Posterior vena cava (tissue), 2 donors: ENCODE measurements around the gene DNAJB7. TPM values are rescaled to one million over a fixed set of nuclear protein-coding genes. Genes with fewer than 3 reads are reported as not detected.
"Not testable (repeated sequence)": the region's sequence is repeated elsewhere in the genome, so short reads cannot be mapped to it uniquely, and the experiment has no call there.

ENCODE experiments used
- DNase-seq: peaks from one replicate; pipeline ENCODE4 v3.0.0-alpha.2; 2020; ENCODE audit warnings: low spot score
- intact Hi-C, 2 donors: fragments of 100-400 bp; cut with DNase I; formaldehyde crosslinking; loops; one replicate each; pipeline versions ENCODE4 v1.14.1 to v1.14.2; 2022 to 2023
- long read RNA-seq, 2 donors: library from polyadenylated mRNA; unstranded; transcript quantifications; one replicate each; pipeline ENCODE4 v2.0.0, GENCODE V29; 2020 to 2021
- total RNA-seq, 2 donors: library from RNA; stranded (reverse); fragmentation: NEBNext Ultra II Directional; extraction: Animal tissue kit (Norgen Biotek cat#: 25700); gene quantifications; one replicate each; pipeline ENCODE4 v1.2.1, GENCODE V29; 2021
- donor health status: DM: yes; HTN: yes; CAD: no.
- donor health status: DM: yes; HTN: yes; CAD: no.

Gene DNAJB7
- not detected for total RNA-seq
- long read RNA-seq, donor 1, partial matches to known transcripts, result 0 of 2 reads
- long read RNA-seq, donor 1, other reads (novel, unspliced or antisense), result 0 of 2 reads
- long read RNA-seq, donor 2, partial matches to known transcripts, result 0 of 2 reads
- long read RNA-seq, donor 2, other reads (novel, unspliced or antisense), result 0 of 2 reads

GRCh38 chr22:40862013-40862412 lies at the start of gene DNAJB7:
Gene DNAJB7, minus strand, starts transcription at chr22:40862113. Its CDS starts 119 bp downstream, at chr22:40861994.
- no peak for DNase-seq
- intact Hi-C loops, result no loop called here

DNA sequence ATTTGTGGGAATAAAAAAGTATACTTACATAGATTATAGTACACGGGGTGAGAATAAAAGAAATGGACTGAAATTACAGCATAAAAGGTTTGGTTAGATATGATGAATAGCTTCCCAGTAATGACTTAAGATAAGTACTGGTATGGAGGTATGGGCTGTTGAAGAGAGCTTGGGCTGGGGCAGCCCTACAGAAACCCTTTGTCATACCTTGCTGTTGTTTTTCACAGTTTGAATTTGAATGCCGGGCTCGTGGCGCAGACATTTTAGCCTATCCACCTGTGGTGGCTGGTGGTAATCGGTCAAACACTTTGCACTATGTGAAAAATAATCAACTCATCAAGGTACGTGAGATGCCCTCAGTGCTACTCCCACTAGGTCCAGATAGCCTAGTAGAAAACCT lies 47.0 kb upstream of the DNAJB7 start:
- intact Hi-C loops, result loop anchor here in 1 of 2 donors (5.0 kb wide), 1 partner anchor 228 kb away; no protein-coding TSS in a partner anchor
- no peak for DNase-seq

GRCh38 chr22:40904101-40904500 lies 42.2 kb upstream of the DNAJB7 start:
- intact Hi-C loops, result no loop called here
- DNase-seq, result no peak

DNA sequence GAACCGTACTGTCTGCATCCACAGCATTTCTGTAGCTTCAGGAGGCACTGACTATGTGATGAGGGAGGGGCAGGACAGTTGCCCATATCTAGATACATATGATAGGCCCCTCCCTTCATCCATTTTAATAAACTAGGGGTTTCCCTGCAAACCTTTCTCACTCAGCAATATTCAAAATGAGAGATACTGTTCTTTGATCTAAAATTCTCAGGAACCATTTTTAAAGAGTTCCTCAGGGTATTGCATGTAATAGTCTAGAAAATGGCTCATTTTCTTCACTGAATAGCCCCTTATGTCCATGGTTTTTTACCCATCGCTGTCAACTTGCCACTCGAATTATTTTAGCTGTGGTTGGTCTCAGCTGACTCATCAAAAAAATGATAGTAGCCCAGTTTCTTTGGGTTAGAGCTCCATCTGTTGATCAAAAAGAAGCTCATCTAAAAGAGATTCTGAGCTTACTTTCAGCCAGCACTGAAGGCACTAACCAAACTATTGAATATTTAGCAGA lies 37.0 kb upstream of the DNAJB7 start:
- DNase-seq, result no peak
- intact Hi-C loops, result loop anchor here in 1 of 2 donors (10.0 kb wide), 1 partner anchor 876 kb away; no protein-coding TSS in a partner anchor

- DNase-seq, result no peak
- intact Hi-C loops, result loop anchor here in 1 of 2 donors (10.0 kb wide), 1 partner anchor 880 kb away; no protein-coding TSS in a partner anchor
Measured at GRCh38 chr22:40894417-40894816, 32.5 kb upstream of the DNAJB7 start.

DNA sequence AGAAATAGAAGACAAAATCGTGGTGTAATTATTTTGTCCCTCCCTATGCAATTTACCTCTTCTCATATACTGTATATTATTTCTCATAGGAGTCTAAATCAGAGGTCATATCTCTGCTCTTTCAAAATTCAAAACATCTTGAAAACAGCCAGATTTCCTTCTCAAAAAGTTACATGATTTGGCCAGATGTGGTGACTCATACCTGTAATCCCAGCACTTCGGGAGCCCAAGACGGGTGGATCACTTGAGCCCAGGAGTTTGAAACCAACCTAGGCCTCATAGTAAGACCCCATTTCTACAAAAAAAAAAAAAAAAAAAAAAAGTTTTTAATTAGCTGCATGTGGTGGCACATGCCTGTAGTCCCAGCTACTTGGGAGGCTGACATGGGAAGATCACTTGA lies 29.0 kb upstream of the DNAJB7 start:
- intact Hi-C loops, result loop anchor here in 1 of 2 donors (10.0 kb wide), 1 partner anchor 884 kb away; no protein-coding TSS in a partner anchor

DNA sequence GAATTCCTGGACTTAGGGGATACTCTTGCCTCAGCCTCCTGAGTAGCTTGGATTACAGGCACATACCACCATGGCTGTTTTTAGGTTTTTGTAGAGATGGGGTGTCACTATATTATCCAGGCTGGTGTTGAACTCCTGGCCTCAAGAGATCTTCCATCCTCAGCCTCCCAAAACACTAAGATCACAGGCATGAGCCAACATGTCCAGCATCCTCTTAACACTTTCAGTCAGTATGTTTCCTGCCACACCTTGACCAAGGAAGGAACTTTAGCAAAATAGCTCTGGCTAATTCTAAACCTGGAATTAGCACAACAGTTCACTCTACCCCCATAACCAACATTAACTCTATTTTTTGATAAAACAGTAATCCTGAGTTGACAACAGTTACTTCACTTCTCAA lies 27.2 kb upstream of the DNAJB7 start:
- intact Hi-C loops, result no loop called here
- no peak for DNase-seq

More for the DNA sequence above, 29.0 kb upstream of the DNAJB7 start:
- no peak for DNase-seq

DNA sequence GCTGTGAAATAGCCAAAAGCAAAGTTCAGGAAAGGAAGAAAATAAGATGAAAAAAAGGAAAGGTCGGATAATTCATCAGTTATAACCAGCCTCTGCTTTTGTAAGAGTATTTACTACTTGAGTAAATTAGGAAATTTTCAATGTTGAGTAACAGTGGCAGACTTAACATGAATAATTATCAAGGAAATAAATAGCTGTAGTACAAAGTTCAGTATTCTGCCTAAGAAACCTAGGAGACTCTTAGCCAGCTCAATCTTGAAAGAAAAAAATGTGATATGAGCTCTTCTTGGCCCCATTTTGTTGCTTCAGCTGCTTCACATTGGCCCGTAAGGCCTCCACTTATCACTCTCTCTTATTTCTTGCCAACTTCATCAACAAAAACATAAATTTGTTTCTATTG lies 17.0 kb upstream of the DNAJB7 start:
- no peak for DNase-seq
- intact Hi-C loops, result no loop called here

- no peak for DNase-seq
- intact Hi-C loops, result no loop called here
Measured at GRCh38 chr22:40877488-40877887, 15.6 kb upstream of the DNAJB7 start.

GRCh38 chr22:40876907-40877306 lies 15.0 kb upstream of the DNAJB7 start:
- intact Hi-C loops, result no loop called here
- no peak for DNase-seq

GRCh38 chr22:40875111-40875510 lies 13.2 kb upstream of the DNAJB7 start:
- intact Hi-C loops, result no loop called here
- DNase-seq, result no peak

- intact Hi-C loops, result no loop called here
- DNase-seq, result no peak
Measured at GRCh38 chr22:40874016-40874415, 12.1 kb upstream of the DNAJB7 start.

DNA sequence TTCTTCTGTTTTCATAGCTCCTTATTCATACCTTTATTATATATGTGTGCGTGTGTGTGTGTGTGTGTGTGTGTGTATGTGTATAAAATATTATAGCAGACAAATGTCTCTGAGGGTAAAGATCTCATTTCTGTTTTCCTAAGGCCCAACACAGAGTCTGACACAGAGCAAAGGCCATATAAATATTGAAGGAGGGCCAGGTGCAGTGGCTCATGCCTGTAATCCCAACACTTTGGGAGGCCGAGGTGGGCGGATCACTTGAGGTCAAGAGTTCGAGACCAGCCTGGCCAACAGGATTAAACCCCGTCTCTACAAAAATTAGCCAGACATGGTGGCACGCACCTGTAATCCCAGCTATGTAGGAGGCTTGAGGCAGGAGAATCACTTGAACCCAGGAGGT lies 6.5 kb upstream of the DNAJB7 start:
- DNase-seq, intact Hi-C loops: not testable (repeated sequence)

DNA sequence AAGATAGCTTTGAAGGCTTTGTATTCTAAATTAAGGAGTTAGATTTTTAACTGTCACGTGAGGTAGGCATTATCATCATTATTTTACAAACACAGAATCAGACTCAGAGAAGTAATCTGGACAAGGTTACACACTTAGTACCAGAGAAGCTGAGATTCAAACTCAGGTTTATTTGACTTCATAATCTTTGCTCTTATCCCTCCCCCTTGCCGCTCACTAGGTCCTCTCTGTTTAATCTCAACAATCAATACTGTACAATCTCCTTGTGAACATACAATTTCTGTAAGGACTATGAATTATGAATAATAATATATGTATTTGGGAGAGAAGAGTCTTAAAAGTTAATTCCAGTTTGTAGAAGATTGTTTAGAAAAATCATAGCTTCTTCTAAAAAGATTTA lies 5.2 kb upstream of the DNAJB7 start:
- intact Hi-C loops, result no loop called here
- DNase-seq, result no peak

DNA sequence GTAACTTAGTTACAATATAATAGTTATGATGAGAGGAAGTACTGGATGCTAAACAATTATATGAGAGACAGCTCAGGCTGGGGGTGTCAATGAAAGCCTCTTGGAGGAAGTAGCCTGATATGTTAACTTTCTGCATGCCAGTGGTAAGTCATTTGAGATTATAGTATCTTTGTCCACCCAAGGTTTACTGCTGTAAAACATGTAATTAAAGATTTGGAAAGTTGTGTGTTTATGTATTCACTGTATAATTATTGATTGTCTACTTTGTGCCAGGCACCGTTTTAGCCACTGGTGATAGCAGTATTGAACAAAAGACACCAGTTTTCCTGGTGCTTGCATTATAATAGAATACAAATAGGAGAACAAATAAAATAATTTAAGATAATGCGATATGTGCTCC lies 624 bp upstream of the DNAJB7 start:
- no peak for DNase-seq
- intact Hi-C loops, result no loop called here

DNA sequence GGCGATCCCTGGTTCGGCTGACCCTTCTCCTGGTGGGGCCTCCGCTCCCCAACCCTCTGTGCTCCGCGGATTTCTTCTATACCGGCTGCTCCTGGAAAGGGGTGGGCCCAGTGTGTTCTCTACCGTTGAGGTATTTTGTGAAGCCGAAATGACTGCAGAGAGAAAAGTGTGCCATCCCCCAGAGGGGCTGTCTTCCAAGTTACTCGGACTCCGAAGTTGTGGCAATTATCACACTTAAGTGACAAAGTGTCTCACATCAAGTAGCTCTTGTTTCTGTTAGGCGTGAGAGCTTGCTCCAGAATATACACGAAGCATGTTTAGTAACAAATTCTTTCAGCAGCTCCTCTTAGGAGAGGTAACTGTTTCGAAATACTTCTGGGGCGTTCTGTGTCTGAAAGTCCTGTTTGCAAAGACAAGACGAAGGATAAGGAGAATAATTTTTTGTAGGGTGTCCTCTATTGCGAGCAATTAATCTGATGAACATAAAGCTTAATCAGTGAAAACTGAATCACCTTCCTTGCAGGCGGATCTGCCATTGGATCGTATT lies 4.5 kb downstream of the DNAJB7 start:
- intact Hi-C loops, result no loop called here
- DNase-seq, result no peak

DNA sequence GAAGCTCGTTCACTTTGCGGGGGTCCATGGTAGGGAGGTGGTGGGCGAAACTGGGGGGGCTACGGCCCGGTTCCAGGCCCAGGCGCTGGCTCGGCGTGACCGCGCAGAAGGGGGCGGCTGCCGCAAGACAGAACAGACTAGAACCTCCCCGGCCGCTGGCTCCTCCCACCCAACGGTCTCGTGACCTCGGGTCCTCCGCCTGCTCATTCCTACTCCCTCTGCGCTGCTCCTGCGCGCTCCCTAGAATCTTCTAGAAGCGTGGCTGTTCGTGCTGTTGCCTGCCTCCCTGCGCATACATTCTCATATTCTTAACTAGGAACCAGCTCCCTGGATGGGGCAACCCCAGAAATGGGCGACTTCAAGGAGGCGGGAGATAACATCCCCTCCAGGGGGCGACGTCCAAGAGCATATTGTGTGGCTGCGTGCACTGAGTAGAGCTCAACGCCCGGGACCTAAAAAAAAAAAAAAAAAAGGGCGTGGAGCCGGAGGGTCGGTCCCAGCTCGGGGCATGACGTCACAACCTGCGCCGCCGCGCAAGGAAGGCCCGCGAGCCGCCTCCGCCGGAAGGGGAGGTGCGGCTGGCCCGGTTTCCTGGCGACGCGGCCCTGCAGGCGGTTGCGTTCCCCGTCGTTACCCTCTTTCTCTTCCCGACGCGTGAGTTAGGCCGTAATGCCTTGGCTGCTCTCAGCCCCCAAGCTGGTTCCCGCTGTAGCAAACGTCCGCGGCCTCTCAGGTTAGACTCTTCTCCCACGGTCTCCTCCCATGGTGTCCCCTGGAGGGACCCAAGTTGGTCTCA lies 5.2 kb downstream of the DNAJB7 start, which contains the start of the genes ST13 and XPNPEP3:
TSS of gene ST13 (minus strand) at position 127 of the 796 bp plus-strand sequence. CDS start at position 28, 99 bp downstream.
TSS of gene XPNPEP3 (plus strand) at position 636 of the 796 bp plus-strand sequence. CDS start at position 670, 34 bp downstream.
- peak; percentile 99 for DNase-seq
- intact Hi-C loops, result no loop called here

GRCh38 chr22:40855979-40856512 lies 5.9 kb downstream of the DNAJB7 start:
- intact Hi-C loops, result no loop called here

DNA sequence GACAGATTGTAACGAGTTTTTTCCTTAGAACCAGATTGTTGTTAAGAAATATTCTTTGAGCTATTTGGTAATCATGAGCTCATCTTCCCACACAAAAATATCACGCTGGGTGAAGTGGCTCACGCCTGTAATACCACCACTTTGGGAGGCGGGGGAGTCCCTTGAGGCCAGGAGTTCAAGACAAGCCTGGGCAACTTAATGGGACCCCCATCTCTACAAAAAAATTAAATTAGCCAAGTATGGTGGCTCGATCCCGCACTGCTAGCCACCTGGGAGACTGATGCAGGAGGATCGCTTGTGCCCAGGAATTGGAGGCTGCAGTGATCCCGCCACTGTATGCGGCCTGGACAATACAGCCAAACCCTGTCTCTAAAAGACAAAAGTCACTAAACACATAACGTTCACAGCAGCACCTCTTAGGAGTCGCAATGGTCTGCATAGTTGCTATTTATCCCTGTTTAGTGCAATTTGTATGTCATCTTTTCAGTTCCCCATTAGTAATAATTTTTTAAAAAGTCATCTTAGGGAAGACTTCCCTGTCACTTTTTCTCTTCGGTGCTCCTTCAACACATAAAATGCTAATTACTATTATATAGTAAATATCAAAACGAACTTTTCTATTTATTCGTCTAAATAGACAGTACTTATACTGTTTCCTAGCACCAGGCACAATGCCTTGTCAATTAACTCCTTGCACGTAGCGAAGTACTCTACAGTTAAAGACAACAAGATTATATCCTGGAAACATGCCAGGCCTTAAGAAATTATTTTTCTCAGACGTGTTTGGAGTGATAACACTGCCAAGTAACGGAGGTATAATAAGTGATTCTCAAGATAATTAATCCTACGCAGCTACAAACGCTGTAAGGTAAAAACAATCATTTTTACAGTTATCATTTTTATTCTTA lies 6.6 kb downstream of the DNAJB7 start:
- intact Hi-C loops, result no loop called here
- no peak for DNase-seq

More at GRCh38 chr22:40855979-40856512, 5.9 kb downstream of the DNAJB7 start:
- DNase-seq, result peak; percentile 86
